ENCODE results near the gene OR10J1. TPM values are rescaled to one million over a fixed set of nuclear protein-coding genes. Genes with fewer than 3 reads are reported as not detected.

The OR10J1 gene, protein sequence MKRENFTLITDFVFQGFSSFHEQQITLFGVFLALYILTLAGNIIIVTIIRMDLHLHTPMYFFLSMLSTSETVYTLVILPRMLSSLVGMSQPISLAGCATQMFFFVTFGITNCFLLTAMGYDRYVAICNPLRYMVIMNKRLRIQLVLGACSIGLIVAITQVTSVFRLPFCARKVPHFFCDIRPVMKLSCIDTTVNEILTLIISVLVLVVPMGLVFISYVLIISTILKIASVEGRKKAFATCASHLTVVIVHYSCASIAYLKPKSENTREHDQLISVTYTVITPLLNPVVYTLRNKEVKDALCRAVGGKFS
- not detected in 2 replicates for total RNA-seq
- long read RNA-seq: 0 reads

GRCh38 chr1:159439422-159439821 is at the start of gene OR10J1:
OR10J1 (plus strand) TSS chr1:159439722; CDS start chr1:159439792, 70 bp downstream.
- DNase-seq (ENCODE audit: low spot score, unreplicated experiment): no peak
- Mint-ChIP-seq H3K9me3 (ENCODE audit: low read depth) (peaks cover 41% of the 10 kb centered on the region), H3K27me3 (no peaks in the 10 kb centered on the region), H3K36me3 (ENCODE audit: insufficient read depth) (no peaks in the 10 kb centered on the region), H3K4me3 (ENCODE audit: low read depth) (no peak within 1 kb of the TSS), H3K4me1 (ENCODE audit: low read depth) (no peaks in the 10 kb centered on the region), H3K27ac (no peak within 1 kb of the TSS)
- no peak for TF ChIP-seq CTCF (IDR thresholded peaks at IDR 0.05; ENCODE audit: unreplicated experiment)

DNA sequence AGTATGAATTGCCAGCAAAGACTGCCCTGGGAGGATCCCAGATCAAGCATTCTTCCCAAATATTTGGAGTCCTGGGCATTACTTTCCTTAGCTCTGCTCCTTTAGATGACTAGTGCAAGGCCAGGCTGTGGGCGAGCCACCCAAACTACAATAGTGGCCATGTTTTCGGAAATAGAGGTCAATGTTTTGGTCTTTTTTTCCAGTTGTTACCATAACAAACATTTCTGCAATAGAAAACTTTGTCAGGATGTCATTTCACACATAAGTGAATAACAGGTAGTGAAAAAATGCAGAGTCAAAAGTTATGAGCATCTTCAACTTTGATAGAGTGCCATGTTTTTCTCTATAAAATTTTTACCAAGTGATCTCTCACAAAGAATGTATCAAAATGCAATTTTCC is 32.7 kb upstream of the OR10J1 start:
- Mint-ChIP-seq H3K9me3 (ENCODE audit: low read depth) (peaks cover 52% of the 10 kb centered on the region), H3K4me1 (ENCODE audit: low read depth) (no peaks in the 10 kb centered on the region), H3K36me3 (ENCODE audit: insufficient read depth) (no peaks in the 10 kb centered on the region), H3K27me3 (no peaks in the 10 kb centered on the region), H3K4me3 (ENCODE audit: low read depth) (no peak overlapping the region), H3K27ac (no peak overlapping the region)
- no peak for TF ChIP-seq CTCF (IDR thresholded peaks at IDR 0.05; ENCODE audit: unreplicated experiment)
- no peak for DNase-seq (ENCODE audit: low spot score, unreplicated experiment)

DNA sequence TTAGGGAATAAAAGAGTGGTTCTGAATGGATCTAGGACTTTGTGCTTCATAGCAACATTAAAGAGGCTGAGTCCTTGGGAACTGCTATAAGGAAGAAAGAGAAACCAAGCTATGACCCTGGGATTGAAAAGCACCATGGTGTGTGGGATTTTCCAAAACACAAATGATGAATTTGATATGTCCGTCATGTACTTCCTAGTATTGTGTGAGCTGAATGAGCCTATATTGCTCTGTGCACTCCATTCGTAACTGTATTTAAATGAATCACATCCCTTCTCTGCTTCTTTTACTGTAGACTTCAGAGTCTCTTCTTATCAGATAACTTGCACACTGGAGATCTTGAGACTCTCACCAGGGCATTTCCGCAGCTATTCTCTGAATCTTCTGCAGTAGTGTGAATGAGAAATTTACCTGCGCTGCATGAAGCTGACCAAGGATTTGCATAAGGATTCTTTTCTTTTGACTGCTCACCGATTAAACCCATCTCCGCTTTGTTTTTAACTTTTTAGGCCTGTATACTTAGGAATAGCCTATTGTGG is 30.6 kb upstream of the OR10J1 start:
- no peak for TF ChIP-seq CTCF (IDR thresholded peaks at IDR 0.05; ENCODE audit: unreplicated experiment)
- Mint-ChIP-seq H3K36me3 (ENCODE audit: insufficient read depth) (no peaks in the 10 kb centered on the region), H3K27me3 (no peaks in the 10 kb centered on the region), H3K9me3 (ENCODE audit: low read depth) (peaks cover 41% of the 10 kb centered on the region), H3K4me1 (ENCODE audit: low read depth) (no peaks in the 10 kb centered on the region), H3K4me3 (ENCODE audit: low read depth) (no peak overlapping the region), H3K27ac (no peak overlapping the region)
- DNase-seq (ENCODE audit: low spot score, unreplicated experiment): no peak

- DNase-seq (ENCODE audit: low spot score, unreplicated experiment): no peak
- Mint-ChIP-seq H3K4me1 (ENCODE audit: low read depth) (no peaks in the 10 kb centered on the region), H3K4me3 (ENCODE audit: low read depth) (no peak overlapping the region), H3K27me3 (no peaks in the 10 kb centered on the region), H3K36me3 (ENCODE audit: insufficient read depth) (no peaks in the 10 kb centered on the region), H3K9me3 (ENCODE audit: low read depth) (peaks cover 29% of the 10 kb centered on the region), H3K27ac (no peak overlapping the region)
- TF ChIP-seq CTCF (IDR thresholded peaks at IDR 0.05; ENCODE audit: unreplicated experiment): peak; percentile 30
Measured at GRCh38 chr1:159421821-159422220, 17.7 kb upstream of the OR10J1 start.

GRCh38 chr1:159428536-159428935 is 11.0 kb upstream of the OR10J1 start:
- Mint-ChIP-seq H3K27ac (no peak overlapping the region), H3K4me1 (ENCODE audit: low read depth) (no peaks in the 10 kb centered on the region), H3K9me3 (ENCODE audit: low read depth) (peaks cover 29% of the 10 kb centered on the region), H3K27me3 (no peaks in the 10 kb centered on the region), H3K36me3 (ENCODE audit: insufficient read depth) (no peaks in the 10 kb centered on the region), H3K4me3 (ENCODE audit: low read depth) (no peak overlapping the region)
- no peak for DNase-seq (ENCODE audit: low spot score, unreplicated experiment)
- TF ChIP-seq CTCF (IDR thresholded peaks at IDR 0.05; ENCODE audit: unreplicated experiment): no peak
